HG03439 (cell line): ENCODE measurements around the gene MYCBPAP.

Experiments used
- ATAC-seq: cut with Tn5 transposase; IDR thresholded peaks from one replicate; pipeline ENCODE4 v1.9.1; 2021; ENCODE audit warnings: mild to moderate bottlenecking, moderate library complexity; ENCODE audit not compliant: unreplicated experiment

The MYCBPAP gene

DNA sequence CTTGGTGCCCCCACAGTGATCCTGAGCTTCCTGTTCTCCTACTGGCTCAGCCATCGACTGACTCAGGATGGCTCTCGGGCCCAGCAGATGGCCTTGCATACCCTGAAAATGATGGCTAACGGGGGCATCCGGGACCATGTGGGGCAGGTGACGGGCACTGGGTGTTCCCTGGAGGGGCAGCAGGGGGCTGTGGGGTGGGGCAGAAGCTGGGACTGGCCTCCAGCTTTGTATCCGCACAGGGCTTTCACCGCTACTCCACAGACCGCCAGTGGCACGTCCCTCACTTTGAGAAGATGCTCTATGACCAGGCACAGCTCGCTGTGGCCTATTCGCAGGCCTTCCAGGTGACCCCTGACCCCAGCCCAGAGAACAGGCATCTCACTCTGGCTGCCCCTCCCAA is 41.7 kb downstream of the MYCBPAP start:
- no peak for ATAC-seq

GRCh38 chr17:50550661-50551432 is 42.6 kb downstream of the MYCBPAP start:
- no peak for ATAC-seq

- ATAC-seq = no peak
Observed at GRCh38 chr17:50551433-50551815, 43.2 kb downstream of the MYCBPAP start.

DNA sequence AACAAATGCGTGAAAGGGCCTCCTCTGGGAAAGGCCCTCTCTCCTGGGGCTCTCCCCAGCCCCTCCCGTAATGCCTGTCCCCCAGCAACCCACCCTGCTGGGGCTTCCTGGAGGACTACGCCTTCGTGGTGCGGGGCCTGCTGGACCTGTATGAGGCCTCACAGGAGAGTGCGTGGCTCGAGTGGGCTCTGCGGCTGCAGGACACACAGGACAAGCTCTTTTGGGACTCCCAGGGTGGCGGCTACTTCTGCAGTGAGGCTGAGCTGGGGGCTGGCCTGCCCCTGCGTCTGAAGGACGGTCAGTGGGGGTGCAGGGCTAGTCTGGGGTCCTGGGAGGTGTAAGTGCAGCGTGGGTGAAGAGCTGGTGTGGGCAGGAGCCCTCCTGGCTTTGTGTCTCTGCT is 43.6 kb downstream of the MYCBPAP start:
- no peak for ATAC-seq

GRCh38 chr17:50554201-50554600 is 46.0 kb downstream of the MYCBPAP start:
- ATAC-seq = no peak

GRCh38 chr17:50556803-50557202 is 48.6 kb downstream of the MYCBPAP start:
- no peak for ATAC-seq

DNA sequence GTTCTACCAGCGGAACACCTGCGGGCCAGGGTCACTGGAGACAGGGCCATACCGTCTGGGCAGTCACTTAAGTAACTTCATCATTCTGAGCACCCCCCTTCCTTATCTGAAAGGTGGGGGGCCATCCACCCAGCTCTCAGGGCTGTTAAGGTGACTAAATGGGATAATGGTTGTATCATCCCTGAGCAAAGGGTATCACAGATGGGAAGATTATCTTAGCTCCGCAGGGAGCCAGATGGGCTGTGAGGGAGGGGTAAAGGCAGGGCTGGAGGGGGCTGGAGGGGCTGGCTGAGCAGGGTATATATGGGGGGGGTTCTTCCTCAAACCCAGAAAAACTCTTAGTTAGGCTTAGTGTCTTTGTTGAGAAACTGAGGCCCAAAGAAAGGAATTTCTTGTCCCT is 49.4 kb downstream of the MYCBPAP start:
- no peak for ATAC-seq

DNA sequence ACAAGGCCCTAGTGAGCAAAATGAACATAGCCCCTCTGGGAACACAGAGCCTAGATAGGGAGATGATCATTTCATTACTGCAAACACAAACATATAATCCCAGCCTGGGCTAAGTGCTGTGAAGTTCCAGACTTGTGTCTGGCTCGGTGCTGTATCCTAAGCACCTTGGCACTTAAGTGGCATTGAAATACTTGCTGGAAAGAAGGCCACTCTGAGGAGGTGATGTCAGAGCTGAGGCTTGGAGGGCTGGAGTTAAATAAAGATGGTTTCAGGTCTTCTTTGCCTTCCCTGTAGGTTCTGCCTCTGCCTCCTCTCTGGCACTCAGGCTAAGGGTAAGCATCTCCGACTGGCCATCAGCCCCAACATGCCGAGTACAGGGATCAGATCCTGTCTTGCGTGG is 49.9 kb downstream of the MYCBPAP start:
- no peak for ATAC-seq

DNA sequence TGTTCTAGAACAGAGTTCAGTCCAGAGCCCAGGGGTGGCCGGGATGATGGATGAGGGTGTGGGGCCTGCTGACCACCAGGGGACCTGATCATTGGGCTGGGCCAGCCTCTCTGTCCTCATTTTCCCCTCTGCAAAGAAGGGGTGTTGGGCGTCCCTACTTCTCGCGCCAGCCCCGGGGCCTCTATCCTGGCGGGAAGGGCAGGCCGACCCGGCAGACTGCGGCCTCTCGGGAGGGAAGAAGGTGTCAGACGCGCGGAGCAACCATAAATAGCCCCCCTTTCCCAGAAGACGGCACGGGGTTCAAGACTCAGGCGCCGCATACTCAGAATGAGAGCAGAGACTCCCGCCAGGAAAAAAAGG is 50.3 kb downstream of the MYCBPAP start:
- ATAC-seq = no peak

GRCh38 chr17:50558941-50559614 is 50.8 kb downstream of the MYCBPAP start:
- ATAC-seq = no peak

GRCh38 chr17:50559674-50560184 is 51.5 kb downstream of the MYCBPAP start:
- ATAC-seq = no peak

DNA sequence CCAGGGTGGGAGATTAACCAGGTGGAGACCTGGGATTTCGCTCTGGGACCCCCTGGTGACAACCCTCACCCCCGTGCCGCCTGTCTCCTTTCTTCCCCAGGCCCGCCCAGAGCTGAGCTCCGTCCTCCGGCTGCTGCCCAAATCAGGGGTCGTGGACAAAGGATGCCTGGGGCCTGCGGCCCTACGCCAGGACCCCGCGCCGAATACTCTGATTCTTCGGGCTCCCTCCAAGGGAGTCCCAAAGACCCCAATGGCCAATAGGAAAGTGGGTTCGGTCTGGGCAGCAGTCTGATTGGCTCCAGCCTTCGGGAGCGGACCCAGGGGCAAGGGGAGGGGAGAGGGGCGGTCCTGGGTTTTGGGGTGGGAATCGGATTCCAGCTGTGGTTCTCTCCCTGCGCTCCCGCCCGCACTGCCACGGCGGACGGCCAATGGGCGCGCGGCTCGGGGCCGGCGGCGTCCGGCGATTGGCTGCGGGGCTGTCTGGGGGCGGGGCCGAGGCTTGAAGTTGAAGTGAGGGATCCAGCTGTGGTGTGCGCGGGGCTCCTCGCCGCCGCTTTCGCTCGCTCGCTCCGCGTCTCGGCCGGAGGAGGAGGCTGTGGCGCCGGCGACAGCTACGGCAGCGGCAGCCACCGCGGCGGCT is 52.1 kb downstream of the MYCBPAP start, which contains the start of gene CACNA1G:
TSS of gene CACNA1G (plus strand) at position 531 of the 640 bp plus-strand sequence. CDS start 745 bp downstream, outside the sequence.
- peak; percentile 83 for ATAC-seq

- no peak for ATAC-seq
Observed at GRCh38 chr17:50560931-50561745, 52.9 kb downstream of the MYCBPAP start.

DNA sequence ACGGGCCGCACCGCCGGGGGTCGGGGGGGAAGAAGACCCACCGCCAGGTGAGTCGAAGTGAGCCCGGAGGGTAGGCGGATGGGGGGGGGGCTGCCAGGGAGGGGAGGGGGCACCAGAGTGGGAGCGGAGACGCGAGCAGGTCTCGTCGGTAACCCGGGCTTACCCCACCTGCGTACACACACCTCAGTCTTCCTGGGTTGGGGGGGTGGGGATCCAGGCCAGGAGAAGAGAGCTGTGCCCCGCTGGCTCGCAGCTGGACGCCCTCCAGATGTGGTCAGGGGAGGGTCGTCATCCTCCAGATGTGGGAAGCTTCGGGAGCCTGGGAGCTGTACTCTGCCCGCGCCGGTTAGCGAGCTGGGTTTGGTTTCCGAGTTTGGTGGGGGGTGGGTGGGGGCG is 53.5 kb downstream of the MYCBPAP start:
- no peak for ATAC-seq

DNA sequence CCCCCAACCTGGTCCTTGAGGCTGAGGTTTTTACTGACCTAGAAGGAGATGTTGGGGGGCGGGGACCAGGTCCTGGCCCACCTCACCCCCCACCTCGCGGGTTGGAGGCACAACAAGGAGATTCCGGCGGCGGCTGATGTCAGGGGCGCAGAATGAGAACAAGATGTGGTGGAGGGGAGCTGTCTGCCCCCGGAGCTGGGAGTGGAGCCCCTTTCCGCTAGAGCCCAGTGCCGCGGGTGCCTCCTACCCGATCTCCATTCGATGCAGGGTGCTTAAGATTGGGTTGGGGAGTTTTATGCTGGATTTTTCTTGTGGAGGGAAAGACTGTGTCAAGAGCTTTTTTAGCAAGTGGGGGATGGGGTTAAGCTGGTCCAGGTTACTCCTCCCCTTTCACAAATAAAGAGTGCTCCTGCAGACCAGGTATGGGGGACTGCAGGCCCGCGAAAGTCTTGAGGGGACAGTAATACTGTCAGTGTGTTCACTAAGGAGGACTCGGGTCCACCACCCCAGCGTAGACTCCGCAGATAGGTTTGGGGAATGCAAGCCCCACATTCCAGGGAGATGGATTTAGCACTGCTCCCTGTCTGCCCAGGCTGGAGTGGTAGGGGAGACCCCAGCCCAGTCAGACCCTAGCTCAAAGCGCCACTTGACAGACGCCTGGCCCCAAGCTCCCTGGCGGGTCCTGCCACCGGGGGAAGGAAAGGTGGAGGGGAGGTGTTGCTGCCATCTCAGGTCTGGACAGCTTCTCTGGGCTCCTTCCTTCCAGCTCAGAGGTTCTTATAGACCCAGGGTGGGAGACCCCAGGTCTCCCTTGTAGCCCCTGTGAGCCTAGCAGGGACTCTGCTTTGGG is 54.2 kb downstream of the MYCBPAP start:
- no peak for ATAC-seq

DNA sequence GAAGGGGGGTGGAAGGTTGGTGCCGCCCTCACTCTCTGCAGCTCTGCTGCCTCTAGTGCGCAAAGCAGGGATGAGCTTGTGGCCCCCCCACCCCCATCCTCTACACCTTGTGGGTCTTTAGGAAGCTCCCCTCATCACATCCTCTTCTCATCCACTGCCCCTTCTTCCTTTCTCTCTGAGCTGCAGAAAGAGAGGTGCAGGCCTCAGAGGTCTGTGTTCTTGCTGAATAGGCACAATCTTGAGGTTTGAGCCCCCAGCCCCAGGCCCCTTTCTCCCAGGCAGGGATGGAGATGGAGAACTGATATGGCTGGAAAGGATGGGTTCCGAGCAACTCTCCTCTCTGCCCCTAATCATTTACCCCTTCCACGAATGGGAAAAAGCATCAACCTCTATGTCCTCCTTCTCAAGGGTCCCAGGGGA is 54.9 kb downstream of the MYCBPAP start:
- no peak for ATAC-seq

- ATAC-seq = no peak
Observed at GRCh38 chr17:50564916-50565315, 56.7 kb downstream of the MYCBPAP start.

DNA sequence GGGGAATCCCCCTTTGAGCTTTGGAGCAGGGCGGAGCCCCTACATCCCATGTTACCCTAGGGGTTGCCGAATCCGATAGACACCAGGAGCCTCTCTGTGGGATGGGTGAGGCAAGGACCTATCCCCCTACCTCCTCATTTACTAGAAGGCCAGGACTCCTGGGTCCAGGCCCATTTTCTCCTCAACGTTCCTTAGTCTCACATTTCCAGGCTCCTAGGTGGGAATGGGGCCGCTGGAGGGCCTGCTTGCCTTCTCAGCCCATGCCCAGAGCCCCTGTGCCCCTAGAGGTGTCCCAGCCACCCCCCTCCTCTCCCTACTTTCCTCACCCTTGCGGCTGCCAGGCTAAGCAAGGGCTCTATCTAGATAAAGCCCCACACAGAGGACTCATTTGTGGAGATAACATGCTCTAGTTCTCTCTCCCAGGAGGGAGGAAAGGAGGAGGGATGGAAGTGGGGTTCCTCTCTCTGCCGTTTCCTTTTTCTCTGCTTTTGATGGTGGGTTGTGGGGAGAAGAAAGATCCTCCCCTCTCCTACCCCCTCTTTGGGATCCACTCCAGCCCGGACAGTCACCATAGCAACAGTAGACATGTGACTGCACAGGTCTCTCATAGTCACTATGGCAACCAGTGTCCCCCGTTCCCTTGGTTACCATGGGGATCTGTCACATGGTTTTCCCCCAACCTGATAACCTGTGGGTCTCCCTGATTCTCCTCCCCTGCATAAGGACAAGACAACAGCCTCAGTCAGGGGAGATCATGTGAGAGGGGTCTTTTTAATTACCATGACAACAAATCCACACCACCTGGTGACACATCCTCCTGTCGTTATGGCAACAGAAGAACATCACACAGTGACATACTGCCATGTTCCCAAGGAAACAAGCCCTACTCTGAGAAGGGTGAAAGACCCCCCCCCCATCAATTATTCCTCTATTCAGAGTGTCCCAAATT is 57.4 kb downstream of the MYCBPAP start:
- no peak for ATAC-seq

GRCh38 chr17:50566886-50567285 is 58.6 kb downstream of the MYCBPAP start:
- ATAC-seq = no peak
